ENCODE results near the gene CBX8.

Gene CBX8

DNA sequence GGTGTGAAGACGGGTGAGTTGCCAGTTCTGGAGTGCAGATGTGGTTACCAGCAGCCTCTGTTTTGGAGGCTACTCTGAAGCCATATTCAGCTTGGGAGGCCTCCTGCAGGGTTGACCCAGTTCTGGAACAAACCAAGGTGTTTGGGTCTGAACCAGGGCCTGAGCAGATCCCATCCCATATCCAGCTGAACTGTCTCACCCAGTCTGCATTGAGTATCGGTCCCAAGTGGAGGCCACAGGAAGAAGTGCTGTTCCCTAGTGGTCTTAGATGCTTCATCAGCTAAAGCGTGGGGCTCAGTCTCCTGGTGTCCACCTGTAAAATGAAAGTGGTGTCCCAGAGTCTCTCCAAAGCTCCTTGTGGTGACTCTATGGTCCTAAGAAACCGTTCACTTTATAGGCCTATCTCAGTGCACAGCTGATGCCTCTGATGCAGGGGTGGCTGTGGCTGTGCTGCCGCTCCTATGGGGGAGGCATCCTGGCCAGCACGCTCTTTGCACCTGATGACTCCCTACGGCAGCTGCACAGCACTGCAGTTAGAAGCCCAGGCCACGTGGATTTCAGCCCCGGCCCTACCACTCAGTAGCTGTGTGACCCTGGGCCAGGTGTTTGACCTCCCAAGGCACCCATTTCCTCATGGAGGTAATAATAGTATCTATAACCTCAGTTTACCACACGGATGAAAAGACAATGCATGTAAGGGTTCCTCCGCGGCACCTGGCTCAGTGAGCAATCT, 21.3 kb upstream of the CBX8 start:
- no peak for DNase-seq

DNA sequence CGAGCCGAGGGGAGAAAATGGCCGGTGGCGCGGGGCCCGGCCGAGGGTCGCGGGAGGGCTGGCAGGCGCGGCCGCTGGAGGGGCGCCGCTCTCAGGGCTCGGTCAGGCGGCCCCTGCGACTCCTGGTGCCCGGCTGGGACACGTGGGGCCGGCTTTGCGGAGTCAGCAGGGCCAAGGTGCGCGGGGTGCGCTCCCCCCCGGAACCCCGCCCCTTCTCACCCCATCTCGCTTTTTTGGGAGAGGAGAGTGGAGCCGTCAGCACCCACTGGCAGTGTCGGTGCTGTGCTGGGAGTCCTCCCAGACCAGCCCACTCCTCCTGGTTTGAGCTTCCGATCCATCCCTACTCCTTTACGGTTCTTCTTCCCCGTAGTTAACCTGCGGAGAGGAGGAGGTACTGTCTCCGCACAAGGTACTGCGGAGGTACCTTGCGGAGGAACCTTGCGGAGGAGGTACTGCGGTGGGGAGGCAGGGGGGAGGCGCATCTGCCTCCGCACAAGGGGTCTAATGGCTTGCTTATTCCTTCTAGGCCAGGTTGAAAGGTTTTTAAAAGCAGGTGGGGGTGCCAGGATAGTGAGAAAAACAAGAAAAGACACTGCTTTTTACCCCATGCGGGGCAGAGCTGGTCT, 19.1 kb upstream of the CBX8 start:
- DNase-seq: no peak

DNA sequence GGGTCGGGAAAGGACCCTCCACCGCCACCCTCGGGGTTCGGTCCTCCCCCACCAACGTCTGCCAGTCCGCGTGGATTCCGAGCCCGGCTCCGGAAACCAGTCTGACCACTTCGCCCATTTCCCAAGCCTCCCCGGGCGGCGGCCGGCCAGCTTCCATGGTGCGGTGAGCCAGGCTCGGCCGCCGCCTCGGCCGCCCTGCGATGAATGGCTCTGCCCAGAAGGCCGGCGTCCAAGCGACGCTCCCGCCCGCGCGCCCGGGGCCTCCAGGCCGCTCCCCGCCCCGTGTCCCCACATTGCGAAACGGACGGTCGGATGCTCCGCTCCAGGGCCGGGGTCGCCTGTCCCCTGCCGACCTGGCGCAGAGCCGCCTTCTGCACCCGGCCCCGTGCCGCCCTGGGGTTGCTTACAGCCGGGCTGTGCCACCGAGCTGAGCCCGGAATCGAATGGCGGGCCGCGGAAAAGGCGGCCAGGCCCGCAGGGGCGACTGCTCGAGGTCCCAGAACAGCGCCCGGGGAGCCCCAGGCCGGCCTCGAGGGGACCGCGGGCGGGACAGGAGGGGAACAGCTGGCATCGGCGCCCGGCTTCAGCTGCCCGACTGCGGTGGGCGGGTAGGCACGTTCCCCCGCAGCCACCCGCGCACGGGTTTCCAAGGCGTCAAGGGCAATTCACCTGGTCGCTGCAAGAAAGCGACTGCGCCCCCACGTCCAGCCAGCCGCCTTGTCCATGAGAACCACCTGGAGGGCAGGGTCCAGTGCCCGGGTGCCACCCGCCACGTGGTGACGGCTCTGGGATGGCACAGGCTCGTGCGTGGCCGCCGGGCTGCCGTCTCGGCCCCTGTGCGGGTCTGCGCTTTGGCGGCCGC, 18.3 kb upstream of the CBX8 start:
- no peak for DNase-seq

DNA sequence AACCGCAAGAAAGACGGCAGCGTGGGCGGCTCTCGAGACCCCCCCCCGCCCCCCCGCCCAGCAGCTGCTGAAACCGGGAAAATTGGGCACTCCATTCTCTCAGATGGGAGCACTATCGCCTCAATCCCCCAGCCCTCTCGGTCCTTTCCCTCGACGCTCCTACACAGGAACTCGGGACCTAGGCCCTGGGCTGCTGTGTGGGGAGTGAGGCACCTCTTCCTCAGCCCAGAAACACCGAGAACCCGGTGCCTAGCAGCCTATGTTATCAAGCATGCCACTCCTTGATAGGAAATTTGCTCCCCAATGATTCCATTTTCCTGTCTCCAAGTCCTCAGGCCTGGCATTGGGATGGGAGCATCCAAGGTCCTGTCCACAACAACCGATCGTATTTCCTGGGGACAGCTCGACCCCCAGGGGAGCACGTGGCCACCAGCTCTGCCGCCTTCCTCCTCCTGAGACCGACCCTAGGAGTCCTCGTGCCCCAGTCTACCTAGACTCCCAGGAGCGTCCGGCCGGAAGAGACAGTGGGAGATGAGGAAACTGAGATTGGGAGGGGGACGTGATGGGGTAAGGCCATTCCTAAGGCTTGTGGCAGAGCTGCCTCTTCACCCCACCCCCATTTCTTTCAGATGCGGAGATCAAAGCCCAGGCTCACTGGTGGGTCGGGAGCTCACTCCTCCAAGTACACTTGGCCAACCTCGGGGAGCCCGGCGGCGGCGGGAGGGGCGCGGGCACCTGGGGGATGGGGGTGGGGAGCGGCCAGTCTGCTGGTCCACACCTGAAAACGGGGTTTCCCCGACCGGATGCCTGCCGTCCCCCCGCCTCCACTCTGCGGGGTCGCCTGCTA, 17.5 kb upstream of the CBX8 start:
- DNase-seq: no peak

DNA sequence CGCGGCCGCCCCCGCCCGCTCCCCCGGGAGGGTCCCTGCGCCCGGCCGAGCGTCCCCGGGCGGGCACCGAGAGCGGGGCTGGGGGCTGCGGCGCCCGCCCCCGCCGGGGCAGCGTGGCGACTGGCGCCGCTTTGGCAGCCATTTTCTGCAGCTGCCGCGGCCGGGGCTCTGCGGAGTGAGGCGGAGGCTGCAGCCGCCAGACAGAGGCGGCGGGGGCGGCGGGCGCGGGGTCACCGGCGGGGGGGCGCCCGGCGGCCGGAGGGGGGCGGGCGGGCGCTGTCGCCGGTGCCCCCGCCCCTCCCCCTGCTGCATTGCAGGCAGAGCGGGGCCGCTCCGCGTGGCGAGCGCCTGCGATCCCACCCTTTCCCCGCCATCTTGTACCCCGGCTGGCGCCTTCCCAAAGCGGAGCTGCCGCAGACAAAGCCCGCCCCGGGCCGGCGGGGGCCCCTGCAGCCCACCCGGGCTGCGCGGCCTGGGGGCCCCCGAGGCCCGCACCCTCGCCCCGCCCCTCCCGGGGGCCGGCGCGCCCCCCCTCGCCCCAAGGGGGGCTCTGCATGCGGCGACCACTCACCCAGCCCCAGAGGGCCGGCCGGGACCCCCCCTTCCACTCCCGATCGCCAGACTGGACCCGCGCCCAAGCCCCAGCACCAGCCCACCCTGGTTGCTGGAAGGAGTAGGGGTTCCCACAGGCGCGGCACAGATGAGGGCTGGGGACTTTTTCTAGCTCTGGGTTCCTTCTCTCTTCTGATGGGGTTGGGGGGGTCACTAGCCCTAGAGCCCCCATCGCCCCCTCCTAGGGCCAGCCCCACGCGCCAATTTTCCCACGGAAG, 16.6 kb upstream of the CBX8 start:
- no peak for DNase-seq

DNA sequence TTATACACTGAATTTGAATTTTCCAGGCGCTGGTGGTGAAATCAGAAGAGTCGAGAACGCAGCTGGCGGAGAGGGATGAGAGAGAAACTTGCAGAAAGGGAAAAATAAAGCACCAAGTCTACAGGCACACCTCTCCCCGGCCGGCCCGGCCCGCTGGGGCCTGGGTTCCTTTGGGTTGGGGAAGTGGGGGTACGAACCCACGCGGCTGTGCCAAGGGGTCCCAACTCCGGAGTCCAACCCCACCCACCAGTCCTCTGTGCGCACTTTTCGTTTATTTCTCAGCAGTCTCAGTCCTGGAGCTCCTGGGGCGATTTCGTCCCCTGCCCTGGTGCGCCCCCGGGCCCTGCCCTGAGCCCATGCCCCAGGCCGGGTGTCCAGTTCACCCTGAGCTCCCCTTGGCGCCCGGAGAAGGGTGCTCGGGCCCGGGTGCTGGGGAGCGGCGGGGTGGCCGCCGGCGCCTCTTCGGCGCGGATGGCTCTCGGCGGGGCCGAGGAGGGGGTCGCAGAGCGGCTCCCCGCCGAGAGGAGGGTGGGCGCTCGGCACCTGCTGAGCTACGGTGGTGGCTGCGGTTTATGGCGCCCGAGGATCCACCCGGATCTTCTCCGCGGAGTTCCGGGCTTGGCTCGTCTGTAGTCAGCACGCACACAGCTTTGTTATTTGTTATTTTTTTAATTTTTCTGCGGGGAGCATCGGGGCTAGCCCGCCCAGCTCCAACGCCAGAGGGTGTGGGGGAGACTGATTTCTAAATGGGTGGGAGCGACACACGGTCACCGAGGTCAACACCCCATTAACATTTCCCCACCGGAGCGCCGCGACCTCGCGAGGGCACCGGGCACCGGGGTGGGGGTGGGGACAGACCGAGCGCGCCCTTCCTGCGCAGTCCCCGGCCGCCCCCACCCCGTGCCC, 15.7 kb upstream of the CBX8 start:
- no peak for DNase-seq

DNA sequence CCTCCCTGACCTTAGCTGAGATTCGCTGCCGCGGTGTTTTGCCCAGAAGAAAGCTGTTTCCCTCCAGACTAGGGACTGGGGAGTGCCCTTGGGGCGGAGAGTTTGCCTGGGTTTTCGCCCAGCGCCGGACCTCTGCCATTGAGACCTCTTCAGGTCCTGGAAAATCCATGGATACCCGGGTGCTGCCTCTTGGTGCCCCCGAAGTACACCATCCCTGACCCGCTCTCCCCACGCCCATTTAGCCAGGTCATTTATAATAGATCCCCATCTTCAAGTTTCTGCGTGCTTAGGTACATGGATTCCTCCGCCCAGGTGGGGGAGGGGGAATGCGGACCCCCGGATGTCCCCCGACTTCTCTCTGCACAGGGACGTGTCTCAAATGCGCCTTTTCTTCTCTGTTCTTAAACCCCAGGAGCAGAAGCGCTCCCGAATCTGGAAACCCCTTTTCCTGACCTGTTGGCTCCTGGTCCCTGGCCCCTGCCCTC, 15.0 kb upstream of the CBX8 start:
- no peak for DNase-seq

DNA sequence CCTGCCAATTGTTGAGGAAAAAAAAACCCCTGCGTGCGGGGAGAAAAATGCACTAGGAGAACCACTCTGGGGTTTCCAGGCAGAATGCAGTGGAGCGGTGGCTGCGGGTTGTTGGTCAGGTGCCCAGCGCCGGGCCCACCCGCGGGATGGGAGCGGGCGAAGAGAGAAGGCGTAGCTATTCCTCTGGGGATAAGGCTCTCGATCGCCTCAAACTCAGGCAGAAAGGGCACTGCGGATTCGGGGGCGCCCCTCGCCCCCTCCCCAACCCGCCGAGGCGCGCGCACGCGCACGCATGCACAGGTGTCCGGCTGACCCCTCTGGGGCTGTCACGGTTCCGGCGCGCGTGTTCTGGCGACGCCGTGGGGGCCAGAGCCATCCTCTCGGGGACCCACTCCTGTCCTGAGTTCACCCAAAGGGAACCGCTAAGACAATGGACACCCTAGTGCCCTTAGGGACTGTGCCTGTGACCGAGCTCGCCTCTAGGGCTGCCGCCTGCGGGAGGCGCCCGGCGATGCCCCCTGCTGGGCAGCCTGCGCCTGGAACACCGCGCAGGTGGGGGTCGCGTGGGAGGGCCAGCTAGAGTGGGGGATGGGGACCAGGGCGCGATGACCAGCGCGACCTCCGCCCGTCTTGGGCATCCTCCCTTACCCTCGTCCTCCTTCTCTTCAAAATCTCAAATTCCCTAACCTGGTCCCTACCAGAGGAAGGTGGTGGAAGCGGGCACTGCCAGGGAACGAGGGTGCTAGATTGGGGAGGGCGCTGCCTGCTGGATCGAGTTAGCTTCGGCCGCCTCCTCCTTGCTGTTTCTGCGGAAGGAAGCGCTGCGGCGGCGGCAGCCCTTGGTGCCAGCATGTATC, 14.4 kb upstream of the CBX8 start:
- peak in 1 of 2 donors; percentile 40 for DNase-seq

DNA sequence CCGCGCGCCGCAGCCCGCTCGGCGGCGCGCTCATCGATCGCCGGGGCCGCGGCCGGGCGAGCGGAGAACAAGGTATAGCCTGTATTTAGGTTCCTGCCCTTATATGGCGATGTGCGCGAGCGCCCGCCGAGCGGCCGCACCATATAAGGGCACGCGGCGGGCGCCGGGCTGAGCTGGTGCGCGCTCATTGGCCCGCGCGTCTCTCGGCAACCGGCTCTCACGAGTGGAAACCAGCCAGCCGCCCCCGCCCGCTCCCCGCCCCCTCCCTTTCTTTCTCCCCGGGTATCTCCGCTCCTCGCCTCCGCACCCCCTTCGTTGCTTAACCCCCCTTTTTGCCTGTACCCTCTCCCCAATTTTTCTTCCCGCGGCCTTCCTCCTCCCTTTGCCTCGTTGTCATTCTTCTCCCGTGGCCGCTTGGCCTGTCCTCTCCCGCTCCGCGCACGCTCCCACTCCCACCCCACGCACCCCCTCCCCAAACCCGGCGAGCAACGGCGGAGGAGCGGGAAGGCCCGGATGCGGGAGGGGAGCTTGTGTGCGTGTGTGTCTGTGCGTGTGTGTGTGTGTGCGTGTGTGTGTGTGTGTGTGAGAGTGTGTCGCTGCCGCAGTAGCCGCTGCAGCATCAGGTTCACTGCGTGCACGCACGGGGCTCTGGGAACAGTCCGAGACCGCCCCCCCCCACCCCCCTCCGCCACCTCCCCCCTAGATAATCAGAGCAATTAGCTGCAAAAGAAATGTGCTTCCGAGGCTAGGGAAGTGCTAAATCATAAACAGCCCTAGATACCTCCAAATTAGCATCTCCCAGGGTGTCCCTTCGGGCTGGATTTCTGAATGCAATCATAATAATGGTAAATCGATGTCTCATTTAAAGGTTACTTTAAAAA, 13.5 kb upstream of the CBX8 start:
- peak; percentile 54 to 71 for DNase-seq

DNA sequence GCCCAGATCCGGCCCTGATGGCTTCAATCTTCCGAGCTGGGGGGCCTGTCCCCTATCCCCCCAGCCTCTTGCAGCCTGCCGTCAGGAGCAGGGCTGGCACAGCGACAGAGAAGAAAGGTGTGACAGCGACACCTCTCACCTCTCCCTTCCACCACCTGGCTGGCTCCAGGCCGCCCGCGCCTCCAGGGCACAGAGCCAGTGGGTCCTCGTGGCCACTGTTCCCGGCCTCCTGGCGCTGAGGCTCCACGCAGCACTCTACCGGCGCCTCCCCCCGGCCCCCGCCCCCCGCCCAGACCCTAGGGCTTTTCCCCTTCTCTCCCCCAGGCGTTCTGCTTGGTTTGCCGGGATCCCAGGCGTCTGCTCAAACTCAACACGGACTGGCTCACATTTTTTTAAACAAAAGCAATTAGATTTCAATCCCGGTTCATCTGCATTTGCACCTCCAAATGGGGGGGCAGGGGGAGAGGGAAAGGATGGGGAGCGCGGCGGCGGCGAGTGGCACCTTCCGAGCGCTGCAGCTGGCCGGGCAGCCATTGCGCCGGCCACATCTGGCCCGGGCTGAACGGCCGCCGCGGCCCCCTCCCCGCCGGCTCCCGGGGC, 12.8 kb upstream of the CBX8 start:
- no peak for DNase-seq

DNA sequence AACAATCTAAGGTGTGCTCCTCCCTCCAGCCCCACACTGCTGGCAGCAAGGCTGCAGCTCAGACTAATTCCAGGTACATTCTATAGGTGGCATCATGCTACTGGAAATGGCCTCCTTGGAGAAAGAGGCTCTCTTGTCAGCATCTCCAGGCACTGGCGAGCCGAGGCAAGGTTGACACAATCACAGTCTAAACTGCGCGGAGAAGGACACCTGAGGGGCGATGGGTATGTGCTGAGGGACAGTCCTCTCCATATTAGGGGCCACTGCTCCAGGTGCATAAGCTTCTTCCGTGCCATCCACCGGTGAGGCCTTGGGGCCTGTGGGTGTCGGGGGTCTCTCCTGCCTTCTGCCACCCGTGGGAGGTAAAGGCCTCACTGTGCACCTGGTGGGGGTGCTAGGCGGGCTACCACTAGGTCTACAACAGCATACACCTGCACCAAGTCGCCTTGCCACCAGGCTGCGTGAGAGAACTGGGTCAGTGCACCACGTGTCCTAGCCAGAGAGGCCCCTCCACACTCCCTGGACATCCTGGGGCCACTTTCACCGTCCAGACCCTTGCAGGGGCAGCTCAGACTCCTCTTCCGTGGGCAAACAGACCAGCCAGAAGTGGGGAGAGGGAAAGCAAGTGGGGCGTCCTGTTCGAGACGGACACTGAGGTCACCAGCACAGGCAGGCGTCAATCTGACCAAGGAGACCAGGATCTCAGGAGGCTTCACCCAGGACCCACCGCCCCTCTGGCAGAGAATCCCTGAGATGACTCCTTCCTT, 12.1 kb upstream of the CBX8 start:
- DNase-seq: no peak

DNA sequence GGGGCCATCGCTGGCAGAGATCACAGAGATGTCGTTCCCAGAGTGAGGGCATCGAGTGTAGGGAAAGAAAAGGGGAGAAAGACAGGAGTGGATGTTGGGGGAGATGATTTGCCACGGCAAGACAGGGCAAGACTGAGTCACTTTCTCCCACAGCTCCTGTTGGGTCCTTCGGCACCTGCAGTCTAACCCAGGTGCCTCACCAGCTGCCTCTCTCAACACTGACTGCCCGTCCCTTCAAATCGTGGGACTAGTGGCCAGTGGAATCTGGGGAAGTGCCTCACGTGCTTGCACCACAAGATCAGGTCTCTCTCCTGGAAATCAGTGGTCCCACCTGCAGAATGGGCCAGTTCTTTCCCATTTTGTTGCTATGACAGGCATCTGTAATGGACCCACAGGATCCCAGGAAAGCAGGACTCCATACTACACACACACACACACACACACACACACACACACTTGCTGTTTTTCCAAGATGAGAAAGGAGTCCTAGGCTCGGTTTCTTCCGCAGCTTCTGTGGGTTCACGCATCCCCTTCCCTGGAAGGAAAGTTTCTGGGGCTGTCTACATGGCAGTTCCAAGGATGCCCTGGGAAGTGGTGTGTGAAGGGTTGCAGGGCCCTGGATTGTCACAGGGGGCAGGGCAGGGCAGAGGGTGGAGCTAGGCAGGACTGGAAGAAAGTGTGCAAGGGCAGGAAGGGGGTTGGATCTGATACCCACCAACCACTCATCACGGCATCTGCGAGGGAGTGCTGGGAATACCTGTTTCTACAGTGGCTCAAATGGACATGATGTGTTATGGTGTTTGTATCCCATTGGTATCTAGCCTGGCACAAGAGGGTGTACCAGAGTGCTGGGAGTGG, 10.2 kb upstream of the CBX8 start:
- no peak for DNase-seq

DNA sequence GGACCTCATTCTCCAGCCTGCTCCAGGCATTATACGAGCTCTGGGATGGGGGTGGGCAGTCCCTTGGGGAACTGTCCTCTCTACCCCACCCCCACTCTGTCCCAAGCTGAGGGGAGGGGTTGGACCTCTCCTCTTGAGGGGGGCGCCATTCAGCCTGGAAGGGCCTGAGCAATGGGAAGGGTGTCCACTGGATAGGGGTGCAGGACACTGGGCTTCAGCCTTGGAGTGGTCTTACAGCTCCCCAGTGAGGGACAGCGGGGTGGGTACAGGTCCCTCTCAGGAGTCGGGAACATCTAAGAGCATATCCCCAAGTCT, 9.5 kb upstream of the CBX8 start:
- DNase-seq: no peak

DNA sequence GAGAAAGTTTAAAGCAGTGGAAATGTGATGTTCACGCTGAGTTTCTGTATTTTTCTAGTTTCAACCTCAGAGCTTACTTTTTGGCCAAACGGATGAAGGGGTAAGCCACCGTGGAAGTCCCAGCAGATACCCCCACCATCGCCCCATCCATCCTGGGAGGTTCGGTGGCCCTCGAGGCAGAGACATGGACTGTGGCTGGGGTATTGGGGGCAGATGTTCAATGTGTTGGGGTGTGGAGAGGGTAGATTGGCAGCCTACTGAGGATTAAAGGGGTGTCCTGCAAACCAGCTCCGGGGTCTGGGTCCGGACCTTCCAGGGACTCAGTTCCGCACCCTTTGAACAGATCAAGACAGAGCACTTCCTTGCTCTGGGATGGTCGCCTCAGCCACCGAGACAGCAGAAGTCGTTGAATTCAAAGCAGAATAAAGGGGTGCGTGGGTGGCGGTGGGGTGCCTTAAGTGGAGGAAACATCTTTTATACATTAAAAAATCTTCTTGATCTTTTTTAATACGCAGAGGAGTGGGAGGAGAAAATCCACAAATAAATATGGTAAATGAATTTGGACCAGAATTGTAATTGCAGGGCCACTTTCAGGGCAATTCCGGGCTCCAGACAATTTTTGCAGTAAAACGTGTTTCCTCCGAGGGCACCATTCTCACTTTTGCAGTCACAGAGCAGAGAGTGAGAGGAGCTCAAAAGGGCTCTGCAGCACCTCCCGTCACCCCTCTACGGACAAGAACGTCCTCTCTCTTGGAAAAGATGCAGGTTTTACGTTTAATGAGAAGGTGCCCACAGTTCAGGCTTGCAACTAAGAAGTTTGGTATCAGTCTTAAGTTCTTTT, 8.2 kb upstream of the CBX8 start:
- no peak for DNase-seq

DNA sequence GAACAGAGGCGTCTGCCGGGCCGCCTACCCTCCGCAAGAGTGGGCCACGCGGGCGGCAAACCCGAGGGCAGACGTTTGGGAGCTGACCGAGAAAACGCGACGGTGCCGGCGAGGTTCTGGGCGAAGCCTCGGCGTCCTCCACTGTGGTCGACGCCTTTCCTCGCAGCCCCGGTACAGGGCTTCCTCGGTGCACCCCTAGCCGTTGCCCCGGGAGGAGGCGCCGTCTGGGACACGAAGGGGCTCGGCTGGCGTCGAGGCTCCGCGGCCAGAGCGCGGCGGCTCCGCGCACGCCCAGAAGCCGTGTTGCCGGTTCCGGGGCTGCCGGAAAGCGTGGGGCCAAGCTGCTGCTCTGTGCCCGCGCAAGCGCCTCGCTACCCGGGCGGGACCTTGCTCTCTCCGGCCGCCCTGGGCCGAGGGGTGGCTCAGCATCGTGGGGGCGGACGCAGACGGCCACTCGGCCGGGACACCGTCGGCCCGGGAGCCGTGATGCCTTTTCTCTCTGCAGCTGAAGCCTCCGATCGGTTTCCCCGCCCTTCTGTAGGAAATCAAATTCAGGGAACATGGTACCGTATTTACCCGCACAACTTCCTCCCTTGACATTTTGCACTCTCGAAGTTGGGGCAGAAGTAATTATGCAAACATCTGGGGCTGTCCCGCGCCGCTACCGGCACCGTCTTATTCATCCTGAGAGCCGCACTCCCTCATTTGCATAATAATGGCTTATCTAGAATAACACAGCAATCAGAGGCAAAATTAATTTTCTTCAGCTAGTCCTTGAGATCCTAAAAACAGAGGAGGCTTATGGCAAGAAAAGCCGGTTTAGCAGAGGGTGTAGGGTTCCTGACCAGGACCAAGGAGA, 7.3 kb upstream of the CBX8 start:
- peak; percentile 75 to 85 for DNase-seq

All from inflammatory macrophage treated with lipopolysaccharide for 1 hour (primary cell).